Neural cell (in vitro differentiated cells): ENCODE measurements around the gene TP53I13. TPM values are rescaled to one million over a fixed set of nuclear protein-coding genes. Genes with fewer than 3 reads are reported as not detected.

Experiments used
- H2AFZ ChIP-seq: fragments of 200-600, 300-800 bp; sonication (generic), shearing (Covaris generic); 2 replicates; pipeline ENCODE4 v1.6.0; 2014; ENCODE audit warnings: low read depth, mild to moderate bottlenecking, antibody characterized with exemption, low read length, moderate library complexity
- H3F3A ChIP-seq: fragments of 200-600 bp; shearing (Covaris generic); 2 replicates; pipeline ENCODE4 v1.6.1; 2016; ENCODE audit warnings: mild to moderate bottlenecking, moderate library complexity, mixed read lengths, antibody characterized with exemption, low read length; ENCODE audit not compliant: insufficient read depth, poor library complexity, severe bottlenecking
- H3K27ac ChIP-seq: fragments of 200-600, 300-800 bp; sonication (generic), shearing (Covaris generic); 2 replicates; pipeline ENCODE4 v1.5.1; 2014; ENCODE audit warnings: mild to moderate bottlenecking, low read length, moderate library complexity
- H3K27me3 ChIP-seq: fragments of 300-800, 200-600 bp; sonication (generic), shearing (Covaris generic); 2 replicates; pipeline ENCODE4 v1.6.0; 2014; ENCODE audit warnings: mild to moderate bottlenecking, low read depth, low read length, moderate library complexity; ENCODE audit not compliant: insufficient read depth
- H3K36me3 ChIP-seq: fragments of 300-800, 200-600 bp; sonication (generic), shearing (Covaris generic); 2 replicates; pipeline ENCODE4 v1.5.1; 2014; ENCODE audit warnings: mild to moderate bottlenecking, antibody characterized with exemption, low read length, moderate library complexity; ENCODE audit not compliant: insufficient read depth
- H3K4me2 ChIP-seq: fragments of 300-800, 200-600 bp; sonication (generic), shearing (Covaris generic); 2 replicates; pipeline ENCODE4 v1.6.0; 2014; ENCODE audit warnings: mild to moderate bottlenecking, low read length
- H3K4me3 ChIP-seq: fragments of 300-800, 200-600 bp; sonication (generic), shearing (Covaris generic); 2 replicates; pipeline ENCODE4 v1.5.1; 2014; ENCODE audit warnings: mild to moderate bottlenecking, low read length, moderate library complexity
- H3K79me2 ChIP-seq: fragments of 200-600 bp; shearing (Covaris generic); replicated peaks from 2 replicates; pipeline ENCODE4 v1.6.0; 2014; ENCODE audit warnings: mild to moderate bottlenecking, low read length, moderate library complexity; ENCODE audit not compliant: insufficient read depth
- H3K9ac ChIP-seq: fragments of 300-800, 200-600 bp; sonication (generic), shearing (Covaris generic); 2 replicates; pipeline ENCODE4 v1.6.1; 2016; ENCODE audit warnings: mild to moderate bottlenecking, low read length, mixed read lengths
- H3K9me2 ChIP-seq: fragments of 200-600 bp; shearing (Covaris generic); 2 replicates; pipeline ENCODE4 v1.6.1; 2016; ENCODE audit warnings: mild to moderate bottlenecking, low read length, mixed read lengths; ENCODE audit not compliant: insufficient read depth
- H3K9me3 ChIP-seq: fragments of 200-600, 300-800 bp; sonication (generic), shearing (Covaris generic); 2 replicates; pipeline ENCODE4 v1.6.1; 2016; ENCODE audit warnings: mild to moderate bottlenecking, mixed run types, low read length, moderate library complexity, mixed read lengths
- H4K20me1 ChIP-seq: fragments of 200-600 bp; shearing (Covaris generic); 2 replicates; pipeline ENCODE4 v1.6.1; 2016; ENCODE audit warnings: mild to moderate bottlenecking, mixed run types; ENCODE audit not compliant: insufficient read depth
- CTCF ChIP-seq: fragments of 450-650 bp; IDR thresholded peaks from 2 replicates; pipeline ENCODE4 v1.5.1; 2014; ENCODE audit warnings: antibody characterized with exemption, mild to moderate bottlenecking, moderate library complexity; ENCODE audit not compliant: poor library complexity, severe bottlenecking
- EP300 ChIP-seq: fragments of 450-650 bp; conservative IDR thresholded peaks from 2 replicates; pipeline ENCODE4 v1.6.1; 2014; ENCODE audit warnings: antibody characterized with exemption, mild to moderate bottlenecking, moderate library complexity; ENCODE audit not compliant: poor library complexity, severe bottlenecking
- EZH2 ChIP-seq: fragments of 200-600, 300-800 bp; shearing (Covaris generic), sonication (generic); IDR thresholded peaks from 2 replicates; pipeline ENCODE4 v1.6.1; 2014; ENCODE audit warnings: antibody characterized with exemption, low read length, borderline replicate concordance, mild to moderate bottlenecking; ENCODE audit not compliant: insufficient read depth, poor library complexity, severe bottlenecking
- MXI1 ChIP-seq: fragments of 450-650 bp; conservative IDR thresholded peaks from 2 replicates; pipeline ENCODE4 v1.6.1; 2014; ENCODE audit warnings: antibody characterized with exemption, mild to moderate bottlenecking; ENCODE audit not compliant: poor library complexity, severe bottlenecking
- REST ChIP-seq: IDR thresholded peaks from 2 replicates; pipeline ENCODE4 v1.6.1; 2012; ENCODE audit warnings: borderline replicate concordance
- SMC3 ChIP-seq: fragments of 450-650 bp; conservative IDR thresholded peaks from 2 replicates; pipeline ENCODE4 v1.6.1; 2014; ENCODE audit warnings: antibody characterized with exemption, mild to moderate bottlenecking, moderate library complexity; ENCODE audit not compliant: poor library complexity
- TAF1 ChIP-seq: IDR thresholded peaks from 2 replicates; pipeline ENCODE4 v1.6.1; 2012; ENCODE audit warnings: low read depth
- polyA plus RNA-seq: library from polyadenylated mRNA; depleted of rRNA; stranded (reverse); fragments of >200 nt; gene quantifications from 2 replicates; pipeline ENCODE4 v1.2.3, GENCODE V29; 2014

Gene TP53I13
- polyA plus RNA-seq, 1 donor from 2014 or later, result 18.4 TPM

GRCh38 chr17:29561554-29562517 is 6.7 kb upstream of the TP53I13 start:
- Histone ChIP-seq H3F3A (no peaks in the 10 kb centered on the region), H2AFZ (no peak overlapping the region), H3K9me3 (no peaks in the 10 kb centered on the region)

More at GRCh38 chr17:29561554-29562517, 6.7 kb upstream of the TP53I13 start:
- H3K9me2 ChIP-seq, result no peaks in the 10 kb centered on the region
- no peak overlapping the region for H3K4me3 ChIP-seq
- H3K36me3 ChIP-seq, result no peaks in the 10 kb centered on the region
- no peaks in the 10 kb centered on the region for H3K79me2 ChIP-seq
- TF ChIP-seq EP300 (no peak), MXI1 (no peak), TAF1 (no peak), REST (no peak), EZH2 (no peak), SMC3 (no peak), CTCF (no peak)
- H3K9ac ChIP-seq, result no peak overlapping the region
- H4K20me1 ChIP-seq, result no peaks in the 10 kb centered on the region
- no peak overlapping the region for H3K27ac ChIP-seq
- no peak overlapping the region for H3K4me2 ChIP-seq
- H3K27me3 ChIP-seq, result peaks cover 30% of the 10 kb centered on the region
